ENCODE results near the gene DYNC2H1.

DNA sequence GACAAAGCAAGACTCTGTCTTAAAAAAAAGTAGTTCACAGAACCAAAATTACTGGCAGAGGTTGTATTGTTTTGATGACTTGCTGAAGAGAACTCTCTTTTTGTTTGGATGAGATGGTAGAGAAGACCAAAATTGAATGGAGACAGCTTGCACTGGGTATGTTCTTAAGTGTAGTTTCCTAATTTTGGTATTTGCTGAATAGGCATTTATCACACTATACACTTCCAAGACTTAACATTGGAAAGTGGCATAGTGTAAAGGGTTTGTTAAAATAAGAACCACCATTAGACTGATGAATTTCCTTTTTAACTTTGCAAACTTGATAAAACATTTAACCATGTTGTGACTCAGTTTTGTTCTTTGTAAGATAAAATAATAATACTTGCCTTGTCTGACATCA lies 11.9 kb upstream of the DYNC2H1 start:
- no peak for TF ChIP-seq ARNT (IDR thresholded peaks at IDR 0.05)
- no peak for TF ChIP-seq FOXA1 (IDR thresholded peaks at IDR 0.05)
- no peak for TF ChIP-seq BHLHE40 (IDR thresholded peaks at IDR 0.05; ENCODE audit: borderline replicate concordance)
- TF ChIP-seq SP1 (IDR thresholded peaks at IDR 0.05): no peak
- no peak for TF ChIP-seq SUZ12 (IDR thresholded peaks at IDR 0.05)
- TF ChIP-seq, protein P1, sequence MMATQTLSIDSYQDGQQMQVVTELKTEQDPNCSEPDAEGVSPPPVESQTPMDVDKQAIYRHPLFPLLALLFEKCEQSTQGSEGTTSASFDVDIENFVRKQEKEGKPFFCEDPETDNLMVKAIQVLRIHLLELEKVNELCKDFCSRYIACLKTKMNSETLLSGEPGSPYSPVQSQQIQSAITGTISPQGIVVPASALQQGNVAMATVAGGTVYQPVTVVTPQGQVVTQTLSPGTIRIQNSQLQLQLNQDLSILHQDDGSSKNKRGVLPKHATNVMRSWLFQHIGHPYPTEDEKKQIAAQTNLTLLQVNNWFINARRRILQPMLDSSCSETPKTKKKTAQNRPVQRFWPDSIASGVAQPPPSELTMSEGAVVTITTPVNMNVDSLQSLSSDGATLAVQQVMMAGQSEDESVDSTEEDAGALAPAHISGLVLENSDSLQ (IDR thresholded peaks at IDR 0.05): no peak

Measured in HEK293T (cell line).